ENCODE data around the gene ZBTB9.

The ZBTB9 gene, protein sequence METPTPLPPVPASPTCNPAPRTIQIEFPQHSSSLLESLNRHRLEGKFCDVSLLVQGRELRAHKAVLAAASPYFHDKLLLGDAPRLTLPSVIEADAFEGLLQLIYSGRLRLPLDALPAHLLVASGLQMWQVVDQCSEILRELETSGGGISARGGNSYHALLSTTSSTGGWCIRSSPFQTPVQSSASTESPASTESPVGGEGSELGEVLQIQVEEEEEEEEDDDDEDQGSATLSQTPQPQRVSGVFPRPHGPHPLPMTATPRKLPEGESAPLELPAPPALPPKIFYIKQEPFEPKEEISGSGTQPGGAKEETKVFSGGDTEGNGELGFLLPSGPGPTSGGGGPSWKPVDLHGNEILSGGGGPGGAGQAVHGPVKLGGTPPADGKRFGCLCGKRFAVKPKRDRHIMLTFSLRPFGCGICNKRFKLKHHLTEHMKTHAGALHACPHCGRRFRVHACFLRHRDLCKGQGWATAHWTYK

DNA sequence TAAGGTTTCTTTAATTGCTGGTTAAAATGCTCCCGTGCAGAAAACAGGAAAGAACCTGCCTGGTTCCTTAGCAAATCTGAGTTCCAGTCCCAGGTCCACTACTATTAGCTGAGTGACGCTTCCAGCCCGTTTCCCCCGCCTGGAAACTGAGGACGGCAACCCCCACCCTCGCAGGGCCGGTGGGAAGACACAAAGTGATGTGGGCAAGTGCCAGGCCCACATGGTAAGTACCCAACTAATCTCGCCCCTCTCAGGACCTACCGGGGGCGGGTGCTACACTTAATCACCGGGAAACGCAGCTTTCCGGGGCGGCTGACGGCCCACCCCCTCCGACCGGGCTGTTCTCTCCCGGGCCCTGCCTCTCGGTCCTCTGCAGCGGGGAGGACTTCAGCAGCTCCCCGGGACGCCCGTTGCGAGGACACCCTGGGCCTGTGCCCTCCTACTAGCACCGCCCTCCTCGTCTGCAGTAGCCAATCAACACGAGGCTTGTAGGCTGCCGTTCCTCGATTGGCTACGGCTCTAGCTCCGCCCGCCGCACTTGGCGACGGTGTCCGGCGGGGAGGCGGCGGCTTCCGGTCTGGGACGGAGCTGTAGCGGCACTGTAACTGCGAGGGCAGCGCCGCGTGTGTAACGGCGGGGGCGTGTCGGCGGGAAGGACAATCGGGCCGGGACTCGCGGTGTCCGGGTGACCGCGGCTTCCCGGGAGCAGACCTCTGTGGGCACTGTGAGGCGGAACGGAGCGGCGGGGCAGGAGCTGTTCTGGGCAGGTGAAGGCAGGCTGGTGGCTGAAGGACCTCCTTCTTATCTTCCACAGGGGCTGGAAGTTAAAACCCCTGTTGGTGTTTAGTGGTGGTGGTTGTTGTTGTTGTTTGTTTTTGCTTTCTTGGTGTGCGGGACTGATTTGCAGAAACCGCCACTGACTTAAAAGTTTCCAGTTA is at the start of gene ZBTB9:
Gene ZBTB9, plus strand, starts transcription at position 568 of the 938 bp plus-strand sequence. CDS start 525 bp downstream, outside the sequence.
- peak; percentile 88 for DNase-seq (ENCODE audit: low read depth)

DNA sequence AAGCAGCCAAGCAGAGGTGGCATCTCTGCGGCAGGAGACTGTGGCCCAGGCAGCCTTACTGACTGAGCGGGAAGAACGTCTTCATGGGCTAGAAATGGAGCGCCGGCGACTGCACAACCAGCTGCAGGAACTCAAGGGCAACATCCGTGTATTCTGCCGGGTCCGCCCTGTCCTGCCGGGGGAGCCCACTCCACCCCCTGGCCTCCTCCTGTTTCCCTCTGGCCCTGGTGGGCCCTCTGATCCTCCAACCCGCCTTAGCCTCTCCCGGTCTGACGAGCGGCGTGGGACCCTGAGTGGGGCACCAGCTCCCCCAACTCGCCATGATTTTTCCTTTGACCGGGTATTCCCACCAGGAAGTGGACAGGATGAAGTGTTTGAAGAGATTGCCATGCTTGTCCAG is 49.5 kb upstream of the ZBTB9 start:
- no peak for DNase-seq (ENCODE audit: low read depth)

DNA sequence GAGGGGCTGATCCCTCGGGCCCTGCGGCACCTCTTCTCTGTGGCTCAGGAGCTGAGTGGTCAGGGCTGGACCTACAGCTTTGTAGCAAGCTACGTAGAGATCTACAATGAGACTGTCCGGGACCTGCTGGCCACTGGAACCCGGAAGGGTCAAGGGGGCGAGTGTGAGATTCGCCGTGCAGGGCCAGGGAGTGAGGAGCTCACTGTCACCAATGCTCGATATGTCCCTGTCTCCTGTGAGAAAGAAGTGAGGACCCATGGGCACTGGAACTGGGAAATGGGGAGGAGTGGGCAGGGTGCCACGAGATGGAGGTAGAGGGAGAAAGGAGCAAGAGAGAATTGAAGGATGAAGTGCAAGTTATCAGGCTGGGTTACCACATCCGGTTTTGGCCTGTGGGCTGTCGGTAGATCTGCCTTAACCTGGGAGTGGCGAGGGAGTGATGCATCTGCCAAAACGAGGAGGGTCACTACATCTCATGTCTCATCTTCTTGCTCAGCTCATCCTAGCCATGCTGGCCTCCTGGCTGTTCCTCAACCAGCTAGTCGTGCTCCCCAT is 48.9 kb upstream of the ZBTB9 start:
- no peak for DNase-seq (ENCODE audit: low read depth)

DNA sequence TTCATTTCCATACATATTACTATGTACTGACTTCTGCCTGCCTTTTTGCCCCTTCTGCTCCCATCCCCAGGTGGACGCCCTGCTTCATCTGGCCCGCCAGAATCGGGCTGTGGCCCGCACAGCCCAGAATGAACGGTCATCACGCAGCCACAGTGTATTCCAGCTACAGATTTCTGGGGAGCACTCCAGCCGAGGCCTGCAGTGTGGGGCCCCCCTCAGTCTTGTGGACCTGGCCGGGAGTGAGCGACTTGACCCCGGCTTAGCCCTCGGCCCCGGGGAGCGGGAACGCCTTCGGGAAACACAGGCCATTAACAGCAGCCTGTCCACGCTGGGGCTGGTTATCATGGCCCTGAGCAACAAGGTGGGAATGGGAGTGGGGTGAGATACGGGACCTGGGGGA is 48.2 kb upstream of the ZBTB9 start:
- no peak for DNase-seq (ENCODE audit: low read depth)

DNA sequence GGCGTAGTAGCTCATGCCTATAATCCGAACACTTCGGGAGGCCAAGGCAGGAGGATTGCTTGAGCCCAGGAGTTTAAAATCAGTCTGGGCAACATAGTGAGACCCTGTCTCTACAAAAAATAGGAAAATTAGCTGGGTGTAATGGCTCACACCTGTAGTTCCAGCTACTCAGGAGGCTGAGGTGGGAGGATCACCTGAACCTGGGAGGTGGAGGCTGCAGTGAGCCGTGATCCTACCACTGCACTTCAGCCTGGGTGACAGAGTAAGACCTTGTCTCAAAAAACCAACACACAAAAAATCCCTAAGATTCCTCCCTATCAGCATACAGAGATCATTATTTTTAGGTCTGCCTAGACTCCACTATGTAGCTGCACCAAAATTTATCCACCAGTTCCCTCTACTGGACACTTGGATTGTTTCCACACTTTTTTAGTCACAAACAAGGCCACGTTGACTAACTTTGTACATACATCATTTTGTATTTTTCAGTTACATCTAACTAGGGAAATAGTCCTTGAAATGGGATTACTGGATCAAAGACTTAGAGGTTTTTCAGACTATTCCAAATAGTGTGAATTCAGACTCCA is 47.2 kb upstream of the ZBTB9 start:
- DNase-seq (ENCODE audit: low read depth) = no peak

DNA sequence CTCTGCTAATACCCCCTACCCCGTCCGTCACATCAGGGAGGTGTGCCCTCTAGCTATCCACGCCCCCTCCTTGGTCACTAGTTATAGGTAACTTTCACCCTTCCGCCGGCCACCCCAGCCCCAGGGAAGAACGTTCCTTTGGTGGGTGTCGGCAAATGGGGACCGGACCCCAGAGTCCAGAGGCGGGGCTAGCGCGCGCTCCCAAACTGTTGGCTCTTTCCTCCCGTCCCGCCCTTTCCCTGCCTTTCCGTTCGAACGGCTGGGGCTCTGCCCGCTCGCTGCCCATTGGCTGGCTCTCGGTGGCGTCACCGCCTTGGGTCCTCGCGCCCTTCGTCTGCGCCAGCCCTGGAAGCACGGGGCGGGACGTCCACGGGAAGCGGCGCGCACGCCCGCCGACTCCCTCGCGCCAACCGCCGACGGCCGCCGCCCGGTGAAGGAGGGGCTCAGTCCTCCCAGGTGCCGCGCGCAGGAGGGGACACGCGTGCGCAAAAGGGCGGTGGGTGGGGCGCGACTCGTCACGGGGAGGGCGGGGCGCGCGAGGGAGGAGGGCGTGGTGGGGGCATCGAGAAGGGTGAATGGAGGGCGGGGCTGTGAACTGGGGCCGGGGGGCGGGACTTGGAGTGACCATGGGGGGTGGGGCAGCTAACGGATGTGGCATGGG is 44.2 kb upstream of the ZBTB9 start:
- DNase-seq (ENCODE audit: low read depth) = peak; percentile 95

DNA sequence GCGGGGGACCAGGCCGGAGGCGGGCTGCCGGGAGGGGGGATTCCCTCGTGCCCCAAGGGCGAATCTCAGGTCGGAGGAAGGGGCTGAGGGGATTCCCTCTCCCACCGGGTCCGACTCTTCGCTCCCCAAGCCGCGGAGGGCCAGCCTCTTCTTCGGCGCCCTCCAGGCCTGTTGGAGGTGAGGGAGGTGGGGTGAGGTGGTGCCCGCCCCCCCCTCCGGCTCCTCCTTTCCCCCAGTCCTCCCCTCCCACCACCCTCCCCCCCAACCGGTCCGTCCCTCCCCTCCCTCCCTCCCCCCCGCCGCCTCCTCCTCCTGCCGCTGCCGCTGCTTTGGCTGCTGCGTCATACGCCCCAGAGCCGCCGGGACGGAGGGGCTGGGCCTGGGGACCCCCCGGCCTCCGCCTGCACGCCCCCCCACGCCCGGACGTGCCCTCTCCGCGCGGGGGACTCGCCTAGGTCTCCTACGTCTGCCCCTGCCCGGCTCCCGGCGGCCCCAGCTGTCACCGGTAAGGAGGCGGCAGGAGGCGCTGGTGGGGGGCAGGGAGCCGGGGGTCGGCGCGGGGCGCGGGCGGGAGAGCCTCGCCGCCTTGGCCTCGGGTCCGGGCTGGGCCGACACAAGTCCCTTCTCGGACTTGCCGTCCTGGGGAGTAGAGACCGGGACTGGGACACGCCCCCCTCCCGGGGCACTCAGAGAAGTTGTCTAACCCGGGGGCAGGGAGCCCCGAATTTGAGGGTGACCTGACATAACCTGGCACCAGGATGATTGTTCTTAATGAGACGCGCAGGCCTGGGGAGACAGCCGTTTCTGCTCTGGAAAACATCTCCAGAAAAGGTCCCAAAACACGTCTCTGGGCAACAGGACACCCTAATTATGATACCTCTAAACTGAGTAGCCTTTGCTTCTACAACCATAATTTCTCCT is 43.4 kb upstream of the ZBTB9 start, which contains the start of gene PHF1:
Gene PHF1, plus strand, starts transcription at position 304 of the 921 bp plus-strand sequence. CDS start 1,250 bp downstream, outside the sequence.
- no peak for DNase-seq (ENCODE audit: low read depth)

DNA sequence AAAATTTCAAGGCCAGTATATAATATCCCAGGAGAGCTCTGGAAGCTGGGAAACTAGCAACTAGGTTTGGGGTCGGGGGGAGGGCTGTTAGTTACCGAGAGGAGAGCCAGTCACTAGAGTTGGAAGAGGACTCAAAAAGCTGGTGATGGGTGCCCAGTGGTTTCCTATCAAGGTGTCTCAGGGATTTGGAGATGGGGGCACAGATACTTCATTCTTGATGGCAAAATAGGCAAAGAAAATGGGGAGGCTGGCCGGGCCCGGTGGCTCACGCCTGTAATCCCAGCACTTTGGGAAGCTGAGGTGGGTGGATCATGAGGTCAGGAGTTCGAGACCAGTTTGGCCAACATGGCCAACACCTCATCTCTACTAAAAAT is 42.8 kb upstream of the ZBTB9 start:
- DNase-seq (ENCODE audit: low read depth) = no peak

DNA sequence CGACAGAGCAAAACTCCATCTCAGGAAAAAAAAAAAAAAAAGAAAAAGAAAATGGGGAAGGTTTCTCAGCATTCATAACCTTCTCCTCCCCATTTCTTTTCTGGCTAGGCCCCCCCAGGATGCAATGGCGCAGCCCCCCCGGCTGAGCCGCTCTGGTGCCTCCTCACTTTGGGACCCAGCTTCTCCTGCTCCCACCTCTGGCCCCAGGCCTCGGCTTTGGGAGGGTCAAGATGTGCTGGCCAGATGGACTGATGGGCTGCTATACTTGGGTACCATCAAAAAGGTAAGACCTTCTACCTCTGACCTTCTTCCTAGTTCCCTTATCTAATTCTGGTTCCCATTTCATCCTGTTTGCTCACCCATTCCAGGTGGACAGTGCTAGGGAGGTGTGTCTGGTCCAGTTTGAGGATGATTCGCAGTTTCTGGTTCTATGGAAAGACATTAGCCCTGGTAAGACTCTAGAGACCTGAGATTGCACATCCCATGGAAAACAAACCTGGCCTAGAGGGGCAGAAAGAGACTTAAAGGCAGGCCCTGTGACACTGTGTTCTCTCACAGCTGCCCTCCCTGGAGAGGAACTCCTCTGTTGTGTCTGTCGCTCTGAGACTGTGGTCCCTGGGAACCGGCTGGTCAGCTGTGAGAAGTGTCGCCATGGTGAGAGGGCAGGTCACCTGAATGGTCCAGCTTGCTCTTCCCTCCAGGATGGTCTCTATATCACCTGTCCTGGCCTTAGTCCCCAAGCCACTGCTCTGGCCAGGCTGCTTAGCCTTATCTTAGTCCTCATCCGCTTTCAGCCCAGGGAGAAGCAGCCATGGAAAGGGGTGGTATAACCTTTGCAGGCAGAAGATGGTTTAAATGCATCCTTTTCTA is 42.0 kb upstream of the ZBTB9 start:
- DNase-seq (ENCODE audit: low read depth) = no peak

DNA sequence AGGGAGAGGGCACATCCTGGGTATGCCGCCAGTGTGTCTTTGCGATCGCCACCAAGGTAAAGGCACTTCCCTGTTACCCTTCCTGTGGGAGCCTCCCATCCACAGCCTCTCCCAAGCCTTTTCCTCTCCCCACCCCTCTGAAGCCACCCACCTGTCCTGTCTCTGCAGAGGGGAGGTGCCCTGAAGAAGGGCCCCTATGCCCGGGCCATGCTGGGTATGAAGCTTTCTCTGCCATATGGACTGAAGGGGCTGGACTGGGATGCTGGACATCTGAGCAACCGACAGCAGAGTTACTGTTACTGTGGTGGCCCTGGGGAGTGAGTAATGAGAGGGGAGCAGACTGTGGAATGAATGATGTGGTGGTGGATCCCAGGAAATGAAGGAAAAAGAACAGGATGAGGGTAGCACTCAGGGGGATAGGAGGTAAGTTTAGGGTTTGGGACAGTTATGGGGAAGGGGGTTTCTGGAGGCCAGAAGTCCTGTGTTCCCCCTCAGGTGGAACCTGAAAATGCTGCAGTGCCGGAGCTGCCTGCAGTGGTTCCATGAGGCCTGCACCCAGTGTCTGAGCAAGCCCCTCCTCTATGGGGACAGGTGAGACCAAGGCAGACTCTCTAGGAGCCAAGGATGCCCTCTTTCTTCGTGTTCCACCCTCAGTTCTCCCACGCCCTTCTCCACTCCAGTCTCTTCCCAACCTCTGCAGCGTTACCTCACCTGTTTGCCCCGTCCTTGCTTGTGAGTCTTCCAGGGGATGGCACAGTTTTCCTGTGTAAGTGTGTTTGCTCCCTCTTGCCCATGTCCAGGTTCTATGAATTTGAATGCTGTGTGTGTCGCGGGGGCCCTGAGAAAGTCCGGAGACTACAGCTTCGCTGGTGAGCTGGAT is 40.9 kb upstream of the ZBTB9 start:
- DNase-seq (ENCODE audit: low read depth) = no peak

DNA sequence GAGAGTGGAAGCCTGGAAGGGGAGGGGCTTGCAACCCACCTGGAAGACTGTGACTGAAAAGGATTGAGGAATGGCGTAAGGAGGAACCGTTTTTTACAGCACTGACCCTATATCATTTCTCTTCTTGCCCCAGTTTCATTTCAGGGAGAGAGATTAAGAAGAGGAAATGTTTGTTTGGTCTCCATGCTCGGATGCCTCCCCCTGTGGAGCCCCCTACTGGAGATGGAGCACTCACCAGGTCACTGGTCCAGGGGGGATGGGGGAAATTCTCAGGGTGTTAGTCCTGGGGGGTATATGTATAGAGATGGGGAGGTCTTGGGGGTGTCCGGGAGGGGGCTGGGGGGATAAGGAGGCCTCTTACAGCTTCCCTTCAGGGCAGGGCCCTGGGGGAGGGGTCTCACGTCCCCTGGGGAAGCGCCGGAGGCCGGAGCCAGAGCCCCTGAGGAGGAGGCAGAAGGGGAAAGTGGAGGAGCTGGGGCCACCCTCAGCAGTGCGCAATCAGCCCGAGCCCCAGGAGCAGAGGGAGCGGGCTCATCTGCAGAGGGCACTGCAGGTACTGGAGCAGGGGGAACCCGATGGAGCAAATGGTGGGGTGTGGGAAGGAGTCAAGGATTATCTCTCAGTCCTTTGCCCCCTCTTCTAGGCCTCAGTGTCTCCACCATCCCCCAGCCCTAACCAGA is 39.6 kb upstream of the ZBTB9 start:
- DNase-seq (ENCODE audit: low read depth) = no peak

DNA sequence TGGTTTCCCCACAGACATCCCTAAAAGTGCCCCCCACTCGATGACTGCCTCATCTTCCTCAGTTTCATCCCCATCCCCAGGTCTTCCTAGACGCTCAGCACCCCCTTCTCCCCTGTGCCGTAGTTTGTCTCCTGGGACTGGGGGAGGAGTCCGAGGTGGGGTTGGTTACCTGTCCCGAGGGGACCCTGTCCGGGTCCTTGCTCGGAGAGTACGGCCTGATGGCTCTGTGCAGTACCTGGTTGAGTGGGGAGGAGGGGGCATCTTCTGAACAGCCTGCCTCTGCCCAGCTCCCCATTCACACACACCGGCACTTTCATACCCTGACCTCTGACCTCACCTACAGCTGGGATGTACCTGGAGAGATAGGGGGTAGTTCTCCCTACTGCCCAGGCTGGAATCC is 38.5 kb upstream of the ZBTB9 start:
- no peak for DNase-seq (ENCODE audit: low read depth)

DNA sequence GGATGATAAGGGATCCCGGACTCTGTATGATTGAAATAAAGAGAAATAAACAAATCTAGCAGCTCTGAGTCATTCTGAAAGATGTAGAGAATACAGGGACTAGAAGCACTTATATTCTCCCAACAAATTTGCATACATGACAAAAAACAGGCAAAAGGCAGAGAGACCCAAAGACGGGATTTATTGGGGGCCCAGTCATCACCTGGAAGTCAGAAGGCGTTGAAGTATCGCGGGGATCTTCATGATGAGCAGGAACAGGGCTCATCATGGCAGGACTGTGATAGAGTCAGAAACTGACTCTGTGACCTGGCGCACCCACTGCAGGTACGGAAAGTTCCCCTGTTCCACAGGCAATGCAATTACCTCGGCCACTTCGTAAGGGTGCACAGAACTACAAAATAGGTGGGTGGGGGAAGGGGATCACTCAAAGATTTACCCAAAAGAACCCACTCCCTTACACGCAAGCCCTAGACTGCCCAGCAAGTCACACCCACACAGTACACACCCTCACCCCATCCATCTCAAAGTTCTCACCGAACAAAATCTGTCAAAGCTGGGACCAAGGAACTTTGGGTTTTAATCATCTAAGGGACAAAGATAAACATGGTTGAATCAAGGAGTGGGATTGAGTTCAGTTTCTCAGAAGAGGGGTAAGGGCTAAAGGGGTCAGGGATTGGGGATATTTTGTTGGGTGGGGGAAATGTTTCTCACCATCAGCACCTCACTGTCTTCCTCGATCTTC is 37.8 kb upstream of the ZBTB9 start:
- no peak for DNase-seq (ENCODE audit: low read depth)

DNA sequence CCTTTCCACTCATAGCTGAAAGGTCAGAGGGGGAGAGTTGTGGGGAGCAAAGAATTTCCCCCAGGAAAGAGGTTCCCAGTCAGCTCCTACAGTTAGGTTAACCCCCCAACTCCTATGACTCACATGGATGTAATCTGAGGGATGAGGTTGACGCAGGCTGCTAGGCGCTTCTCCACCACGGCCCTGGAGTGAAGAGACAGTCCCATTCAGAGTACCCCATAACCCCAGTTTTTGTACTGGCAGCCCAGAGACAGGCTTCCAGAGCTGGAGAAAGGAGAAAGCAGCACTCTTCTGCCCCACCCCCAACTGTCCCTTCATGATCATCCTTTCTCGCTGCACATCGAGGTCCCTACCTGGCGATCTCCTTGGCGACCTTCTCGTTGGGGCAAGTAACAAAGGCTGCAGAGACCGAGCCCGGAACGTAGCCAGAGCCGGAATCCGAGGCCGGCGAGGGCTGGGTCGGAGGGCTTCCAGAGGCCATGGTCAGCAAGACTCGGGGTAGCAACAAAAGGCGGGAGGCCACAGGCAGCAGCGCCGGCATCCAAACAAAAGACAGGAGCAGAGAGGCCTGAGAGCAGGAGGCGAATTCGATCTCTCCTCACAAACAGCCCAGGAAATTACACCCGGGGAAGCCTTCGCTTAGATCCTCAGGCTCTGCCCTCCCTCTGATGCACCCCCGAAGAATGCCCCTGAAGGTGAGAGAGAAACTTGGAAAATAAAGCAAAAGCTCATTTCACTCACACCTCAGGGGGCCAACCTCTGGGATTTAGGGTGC is 37.1 kb upstream of the ZBTB9 start:
- no peak for DNase-seq (ENCODE audit: low read depth)

DNA sequence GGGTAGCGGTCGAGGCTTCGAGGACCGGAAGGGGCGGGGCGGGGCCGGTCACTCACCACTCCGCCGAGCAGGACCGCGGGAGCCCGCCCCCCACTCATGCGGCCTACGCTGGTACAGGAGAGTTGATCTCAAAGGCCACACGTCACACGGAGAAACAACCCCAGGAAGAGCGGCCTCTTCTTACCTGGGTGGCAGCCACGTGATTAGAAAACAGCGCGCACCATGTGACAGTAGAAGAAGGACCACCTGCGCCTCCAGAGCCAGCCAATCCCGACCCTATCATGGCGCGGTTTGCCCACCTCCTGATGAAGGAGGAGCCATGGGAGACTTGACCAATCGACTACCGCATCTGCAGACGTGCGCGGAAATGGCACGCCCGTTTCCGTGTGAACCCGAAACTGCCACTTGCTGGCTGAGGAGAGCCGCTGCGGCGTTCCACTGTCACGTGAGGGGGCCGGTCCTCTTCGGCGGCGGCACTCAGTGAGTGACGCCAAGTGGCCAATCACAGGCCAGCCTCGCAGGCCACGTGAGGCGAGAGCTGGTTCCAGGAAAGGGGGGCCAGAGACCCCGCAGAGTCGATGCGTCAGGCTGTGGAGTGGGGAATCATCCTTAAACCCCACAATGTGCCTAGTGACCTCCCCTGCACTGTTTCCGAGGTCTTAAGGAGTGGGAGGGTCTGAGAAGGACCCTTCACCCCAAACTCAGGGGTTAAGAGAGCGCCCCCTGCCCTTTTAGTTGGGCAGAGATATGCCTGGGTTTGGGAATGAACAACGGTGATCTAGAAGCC is 36.3 kb upstream of the ZBTB9 start, which contains the start of gene CUTA:
Gene CUTA, minus strand, starts transcription at position 205 of the 787 bp plus-strand sequence. Its CDS starts 107 bp downstream, at position 98.
- DNase-seq (ENCODE audit: low read depth) = peak; percentile 98
